H1 (cell line): Measurements from ENCODE around the gene LHFPL6. TPM values are rescaled to one million over a fixed set of nuclear protein-coding genes. Genes with fewer than 3 reads are reported as not detected.

Experiments used
- CTCF ChIA-PET: fragments of 300-600 bp; sonication (Branson Sonifier 250); formaldehyde crosslinking; loops from one replicate; lab custom pipeline; 2021; ENCODE audit not compliant: partially characterized antibody; lab: Charles Lee
- POLR2A ChIA-PET: fragments of 300-600 bp; sonication (Branson Sonifier 250); formaldehyde crosslinking; loops from one replicate; lab custom pipeline; 2021; ENCODE audit warnings: inconsistent platforms; ENCODE audit not compliant: partially characterized antibody; lab: Charles Lee
- DNase-seq, 2 experiments: peaks; one replicate each; pipeline versions ENCODE4 v3.0.0 to v3.0.0-alpha.2; 2010 to 2022; ENCODE audit warnings: low spot score in 2 of 2, low read depth in 1 of 2, mixed read lengths in 1 of 2
- FAIRE-seq: peaks from 2 replicates; lab custom pipeline; 2011; peaks lifted over from hg19 to GRCh38; lab: Jason Lieb, UNC
- H2AFZ ChIP-seq: 2 replicates; pipeline ENCODE4 v1.8.1; 2012; ENCODE audit warnings: low read length, inconsistent platforms
- H2AK5ac ChIP-seq: 2 replicates; pipeline ENCODE4 v1.6.1; 2013; ENCODE audit warnings: low read depth, low read length
- H2BK120ac ChIP-seq: replicated peaks from 2 replicates; pipeline ENCODE3; 2013; ENCODE audit warnings: low read depth, low read length, inconsistent platforms
- H2BK12ac ChIP-seq: 2 replicates; pipeline ENCODE4 v1.6.1; 2013; ENCODE audit warnings: low read depth, low read length
- H2BK15ac ChIP-seq: 2 replicates; pipeline ENCODE4 v1.6.1; 2013; ENCODE audit warnings: low read length
- H2BK20ac ChIP-seq: 2 replicates; pipeline ENCODE4 v1.6.1; 2013; ENCODE audit warnings: low read length
- H2BK5ac ChIP-seq: 2 replicates; pipeline ENCODE4 v1.6.1; 2013; ENCODE audit warnings: low read depth, low read length
- H3K14ac ChIP-seq: 2 replicates; pipeline ENCODE4 v1.6.1; 2013; ENCODE audit warnings: inconsistent platforms; ENCODE audit not compliant: insufficient read length
- H3K18ac ChIP-seq: 2 replicates; pipeline ENCODE4 v1.6.1; 2013; ENCODE audit warnings: low read length; ENCODE audit errors: extremely low read depth
- H3K23ac ChIP-seq: 2 replicates; pipeline ENCODE4 v1.6.1; 2013; ENCODE audit warnings: inconsistent platforms; ENCODE audit not compliant: insufficient read length
- H3K23me2 ChIP-seq: 2 replicates; pipeline ENCODE4 v1.6.1; 2013; ENCODE audit warnings: low read depth, low read length
- H3K27ac ChIP-seq: 2 replicates; pipeline ENCODE4 v1.6.1; 2011; ENCODE audit warnings: low read depth, low read length, inconsistent platforms
- H3K27me3 ChIP-seq, 4 experiments: replicated peaks in 1 of 4; 1 replicate in 1 of 4; 2 replicates in 3 of 4; pipeline versions ENCODE4 v1.6.1 to v1.8.1; 2011 to 2013; ENCODE audit warnings: low read length in 3 of 4, mild to moderate bottlenecking in 3 of 4, inconsistent platforms in 2 of 4, mixed read lengths in 2 of 4, moderate library complexity in 1 of 4; ENCODE audit not compliant: control insufficient read depth in 3 of 4, insufficient read depth in 3 of 4; ENCODE audit errors: extremely low read depth in 1 of 4
- H3K36me3 ChIP-seq, 4 experiments: 2 replicates each; pipeline versions ENCODE4 v1.6.1 to v1.8.1; 2011 to 2013; ENCODE audit warnings: mild to moderate bottlenecking in 4 of 4, low read length in 3 of 4, moderate library complexity in 2 of 4, control low read depth in 1 of 4, inconsistent platforms in 1 of 4; ENCODE audit not compliant: insufficient read depth in 4 of 4, control insufficient read depth in 2 of 4
- H3K4ac ChIP-seq: replicated peaks from 2 replicates; pipeline ENCODE3; 2013; ENCODE audit warnings: low read length, low read depth, mixed read lengths, inconsistent platforms; ENCODE audit not compliant: insufficient read length
- H3K4me1 ChIP-seq, 4 experiments: replicated peaks in 1 of 4; 1 replicate in 1 of 4; 2 replicates in 3 of 4; pipeline versions ENCODE4 v1.6.1 to v1.8.1; 2011 to 2013; ENCODE audit warnings: low read length in 3 of 4, inconsistent platforms in 2 of 4, mixed read lengths in 1 of 4; ENCODE audit not compliant: insufficient read depth in 4 of 4, control insufficient read depth in 3 of 4
- H3K4me2 ChIP-seq, 2 experiments: 2 replicates each; pipeline versions ENCODE4 v1.6.1 to v1.8.1; 2011 to 2013; ENCODE audit warnings: low read depth in 2 of 2, low read length in 2 of 2, control low read depth in 1 of 2, inconsistent platforms in 1 of 2, mild to moderate bottlenecking in 1 of 2; ENCODE audit not compliant: insufficient read depth in 1 of 2
- H3K4me3 ChIP-seq, 4 experiments: fragments of 200-600, 300-600 bp in 1 of 4; sonication (generic), shearing (Covaris generic), sonication (Bioruptor Twin) in 1 of 4; 2 replicates each; pipeline versions ENCODE4 v1.5.1 to v1.8.1; 2011 to 2016; ENCODE audit warnings: low read length in 4 of 4, low read depth in 3 of 4, control low read depth in 2 of 4, inconsistent platforms in 2 of 4, mild to moderate bottlenecking in 2 of 4, mixed read lengths in 1 of 4, moderate library complexity in 1 of 4; ENCODE audit not compliant: insufficient read depth in 2 of 4; ENCODE audit errors: extremely low read depth in 1 of 4
- H3K56ac ChIP-seq: replicated peaks from 2 replicates; pipeline ENCODE3; 2013; ENCODE audit warnings: low read depth, mild to moderate bottlenecking, mixed read lengths, low read length, inconsistent platforms; ENCODE audit not compliant: insufficient read length
- H3K79me1 ChIP-seq: 2 replicates; pipeline ENCODE4 v1.6.1; 2013; ENCODE audit warnings: low read depth, low read length, control low read depth
- H3K79me2 ChIP-seq, 2 experiments: 2 replicates each; pipeline versions ENCODE4 v1.6.1 to v1.8.1; 2012 to 2013; ENCODE audit warnings: low read length in 2 of 2, mild to moderate bottlenecking in 2 of 2, inconsistent platforms in 1 of 2; ENCODE audit not compliant: insufficient read depth in 2 of 2, control insufficient read depth in 1 of 2
- H3K9ac ChIP-seq, 4 experiments: replicated peaks in 1 of 4; 1 replicate in 1 of 4; 2 replicates in 3 of 4; pipeline versions ENCODE4 v1.6.1 to v1.8.1; 2011 to 2013; ENCODE audit warnings: low read depth in 3 of 4, low read length in 3 of 4, control low read depth in 2 of 4, mild to moderate bottlenecking in 2 of 4, moderate library complexity in 2 of 4, inconsistent platforms in 1 of 4; ENCODE audit errors: extremely low read depth in 1 of 4
- H3K9me3 ChIP-seq, 2 experiments: 2 replicates each; pipeline versions ENCODE4 v1.6.1 to v1.8.1; 2012 to 2013; ENCODE audit warnings: mild to moderate bottlenecking in 2 of 2, moderate library complexity in 2 of 2, control low read depth in 1 of 2, inconsistent platforms in 1 of 2, low read depth in 1 of 2, low read length in 1 of 2, mixed read lengths in 1 of 2; ENCODE audit not compliant: insufficient read depth in 2 of 2
- H4K20me1 ChIP-seq, 2 experiments: replicated peaks in 1 of 2; 2 replicates each; pipeline versions ENCODE3 to v1.8.1; 2011 to 2013; ENCODE audit warnings: inconsistent platforms in 2 of 2, low read length in 2 of 2, mild to moderate bottlenecking in 1 of 2; ENCODE audit not compliant: insufficient read depth in 2 of 2, control insufficient read depth in 1 of 2
- H4K5ac ChIP-seq: 2 replicates; pipeline ENCODE4 v1.6.1; 2013; ENCODE audit warnings: low read length, low read depth, mixed read lengths, inconsistent platforms; ENCODE audit not compliant: insufficient read length
- H4K8ac ChIP-seq: 2 replicates; pipeline ENCODE4 v1.8.0; 2013; ENCODE audit warnings: mild to moderate bottlenecking, moderate library complexity, low read length, inconsistent platforms; ENCODE audit not compliant: insufficient read depth; ENCODE audit errors: extremely low read depth
- H4K91ac ChIP-seq: replicated peaks from 2 replicates; pipeline ENCODE3; 2013; ENCODE audit warnings: low read length, mixed read lengths, inconsistent platforms; ENCODE audit not compliant: insufficient read length
- CHD2 ChIP-seq: IDR thresholded peaks from 2 replicates; pipeline ENCODE4 v1.6.1; 2012; ENCODE audit warnings: low read length, improper control_type of control experiment
- CTCF ChIP-seq, 3 experiments: IDR thresholded peaks; 1 replicate in 2 of 3; 2 replicates in 1 of 3; pipeline versions ENCODE4 v1.5.1 to v1.6.1; 2011; ENCODE audit warnings: low read length in 3 of 3, mild to moderate bottlenecking in 3 of 3, inconsistent platforms in 2 of 3, low read depth in 1 of 3, moderate library complexity in 1 of 3; ENCODE audit not compliant: insufficient read depth in 1 of 3; ENCODE audit errors: control extremely low read depth in 1 of 3
- EP300 ChIP-seq, 2 experiments: IDR thresholded peaks; 1 replicate in 1 of 2; 2 replicates in 1 of 2; pipeline ENCODE4 v1.6.1; 2011 to 2012; ENCODE audit warnings: low read depth in 2 of 2, low read length in 2 of 2, mild to moderate bottlenecking in 2 of 2, borderline replicate concordance in 1 of 2, inconsistent platforms in 1 of 2, moderate library complexity in 1 of 2
- GABPA ChIP-seq: IDR thresholded peaks from 2 replicates; pipeline ENCODE4 v1.6.1; 2011; ENCODE audit warnings: mild to moderate bottlenecking, low read length, moderate library complexity, borderline replicate concordance; ENCODE audit not compliant: insufficient read depth
- JUN ChIP-seq: IDR thresholded peaks from 2 replicates; pipeline ENCODE4 v1.6.1; 2011; ENCODE audit warnings: low read depth, mild to moderate bottlenecking, improper control_type of control experiment, low read length
- NRF1 ChIP-seq: IDR thresholded peaks from 2 replicates; pipeline ENCODE4 v1.6.1; 2011; ENCODE audit warnings: mild to moderate bottlenecking, low read depth, low read length, improper control_type of control experiment
- RBBP5 ChIP-seq: IDR thresholded peaks from 2 replicates; pipeline ENCODE4 v1.7.1; 2012; ENCODE audit warnings: low read depth, mild to moderate bottlenecking, inconsistent platforms, low read length, moderate library complexity, borderline replicate concordance
- RFX5 ChIP-seq: IDR thresholded peaks from 2 replicates; pipeline ENCODE4 v1.6.1; 2011; ENCODE audit warnings: low read depth, low read length, improper control_type of control experiment, borderline replicate concordance
- SP4 ChIP-seq: IDR thresholded peaks from 2 replicates; pipeline ENCODE4 v1.6.1; 2012; ENCODE audit warnings: low read length, inconsistent platforms
- SRF ChIP-seq: IDR thresholded peaks from 2 replicates; pipeline ENCODE4 v1.6.1; 2011; ENCODE audit warnings: mild to moderate bottlenecking, low read depth, low read length, moderate library complexity
- ZNF274 ChIP-seq: IDR thresholded peaks from 2 replicates; pipeline ENCODE4 v1.7.0; 2012; ENCODE audit warnings: low read length, borderline replicate concordance; ENCODE audit errors: extremely low read depth
- WGBS, 2 experiments: shearing (Covaris generic) in 1 of 2; methylation state at CpG; one replicate each; pipeline versions ENCODE4 v1.1.6 to v1.1.7; 2013 to 2015; ENCODE audit warnings: low lambda C conversion rate in 2 of 2, mixed read lengths in 2 of 2, inconsistent platforms in 1 of 2, low coverage in 1 of 2, missing lambda C conversion rate in 1 of 2; ENCODE audit not compliant: insufficient replicate concordance in 2 of 2, insufficient coverage in 1 of 2, insufficient read length in 1 of 2; ENCODE audit errors: extremely low coverage in 1 of 2, missing lambda C conversion rate in 1 of 2; 5-methylcytosine and 5-hydroxymethylcytosine counted together
- polyA plus RNA-seq, 7 experiments: library from polyadenylated mRNA; depleted of rRNA in 3 of 7; stranded (reverse) in 5 of 7; unstranded in 2 of 7; fragments of >200 nt in 5 of 7; fragments of 200-250 nt in 2 of 7; gene quantifications; 1 replicate in 5 of 7; 2 replicates in 1 of 7; 4 replicates in 1 of 7; pipeline versions ENCODE4 v1.2.1 to v1.2.3, GENCODE V29; 2011 to 2013; ENCODE audit warnings: missing spikeins in 2 of 7, mixed read lengths in 2 of 7
- total RNA-seq: library from RNA; stranded (reverse); fragmentation: NEBNext Ultra II Directional; extraction: Animal tissue kit (Norgen Biotek cat#: 25700); gene quantifications from 2 replicates; pipeline ENCODE4 v1.2.1, GENCODE V29; 2021

LHFPL6 gene
- total and polyA plus RNA-seq, 2 of the 8 experiments (the other 6 are each of a cell fraction or from before 2014, with no cell fraction given), result 7.6 to 17.0 TPM

- Histone ChIP-seq H3K4me2 (no peak overlapping the region), H3K23ac (no peak overlapping the region), H3K4ac (no peak overlapping the region), H4K91ac (no peak overlapping the region), H3K79me1 (no peaks in the 10 kb centered on the region), H3K18ac (no peak overlapping the region), H3K4me1 (no peaks in the 10 kb centered on the region), H3K14ac (no peak overlapping the region), H3K27me3 (peaks cover 0 to 7% (median 2%) of the 10 kb centered on the region in 4 experiments; a peak in 4 of 7 replicates), H3K27ac (no peak overlapping the region), H3K4me3 (no peak overlapping the region), H4K8ac (no peak overlapping the region), H2BK120ac (no peak overlapping the region), H3K23me2 (no peaks in the 10 kb centered on the region), H2BK20ac (no peak overlapping the region), H3K56ac (no peak overlapping the region), H2AFZ (no peak overlapping the region), H2BK12ac (no peak overlapping the region), H3K9ac (no peak overlapping the region), H2AK5ac (no peak overlapping the region), H2BK15ac (no peak overlapping the region), H4K5ac (no peak overlapping the region), H3K79me2 (no peaks in the 10 kb centered on the region), H3K9me3 (no peaks in the 10 kb centered on the region), H3K36me3 (no peaks in the 10 kb centered on the region), H2BK5ac (no peak overlapping the region), H4K20me1 (peaks cover 0 to 2% of the 10 kb centered on the region in 2 experiments)
- DNase-seq, result no peak
- WGBS, 2 experiments, result 92% methylated on average over 3 of the region's 3 CpGs; no CpG with 5 or more reads in 1 of the 2 experiments
- ChIA-PET POLR2A (no interaction called here), CTCF (interaction anchor here (0.6 to 1.2 kb wide), 5 partner anchors 12 to 232 kb away, joined by 3 read pairs; partner anchors contain the start of gene LHFPL6)
- FAIRE-seq, result no peak
- TF ChIP-seq ZNF274 (no peak), CHD2 (no peak), EP300 (IDR thresholded peaks at IDR 0.05; ENCODE audit: borderline replicate concordance in 1 of 2, low read depth in 2 of 2, low read length in 2 of 2) (no peak), GABPA (no peak), SRF (no peak), SP4 (no peak), NRF1 (no peak), CTCF (IDR thresholded peaks at IDR 0.05; ENCODE audit: control extremely low read depth in 1 of 3, insufficient read depth in 1 of 3, low read depth in 1 of 3, low read length in 3 of 3) (no peak), JUN (no peak), RBBP5 (no peak), RFX5 (no peak)
These were observed 228.2 kb downstream of the LHFPL6 start for GRCh38 chr13:39374741-39375189.
